T-helper 9 cell (primary cell): Measurements from ENCODE around the gene SLC16A12.

Experiments used
- DNase-seq: peaks from one replicate; pipeline ENCODE4 v3.0.0-alpha.2; 2020

Gene SLC16A12

GRCh38 chr10:89389254-89389653 lies 146.1 kb downstream of the SLC16A12 start:
- no peak for DNase-seq

GRCh38 chr10:89388806-89389205 lies 146.6 kb downstream of the SLC16A12 start:
- DNase-seq, result no peak

GRCh38 chr10:89384474-89385340 lies 150.7 kb downstream of the SLC16A12 start:
- DNase-seq, result no peak

- no peak for DNase-seq
These were observed 152.6 kb downstream of the SLC16A12 start for GRCh38 chr10:89382757-89383156.
